HG03064 (cell line): ENCODE data around the gene GRIN1.

Source experiments
- ATAC-seq: cut with Tn5 transposase; IDR thresholded peaks from one replicate; pipeline ENCODE4 v1.9.1; 2021; ENCODE audit warnings: low read depth; ENCODE audit not compliant: unreplicated experiment

GRIN1 gene

DNA sequence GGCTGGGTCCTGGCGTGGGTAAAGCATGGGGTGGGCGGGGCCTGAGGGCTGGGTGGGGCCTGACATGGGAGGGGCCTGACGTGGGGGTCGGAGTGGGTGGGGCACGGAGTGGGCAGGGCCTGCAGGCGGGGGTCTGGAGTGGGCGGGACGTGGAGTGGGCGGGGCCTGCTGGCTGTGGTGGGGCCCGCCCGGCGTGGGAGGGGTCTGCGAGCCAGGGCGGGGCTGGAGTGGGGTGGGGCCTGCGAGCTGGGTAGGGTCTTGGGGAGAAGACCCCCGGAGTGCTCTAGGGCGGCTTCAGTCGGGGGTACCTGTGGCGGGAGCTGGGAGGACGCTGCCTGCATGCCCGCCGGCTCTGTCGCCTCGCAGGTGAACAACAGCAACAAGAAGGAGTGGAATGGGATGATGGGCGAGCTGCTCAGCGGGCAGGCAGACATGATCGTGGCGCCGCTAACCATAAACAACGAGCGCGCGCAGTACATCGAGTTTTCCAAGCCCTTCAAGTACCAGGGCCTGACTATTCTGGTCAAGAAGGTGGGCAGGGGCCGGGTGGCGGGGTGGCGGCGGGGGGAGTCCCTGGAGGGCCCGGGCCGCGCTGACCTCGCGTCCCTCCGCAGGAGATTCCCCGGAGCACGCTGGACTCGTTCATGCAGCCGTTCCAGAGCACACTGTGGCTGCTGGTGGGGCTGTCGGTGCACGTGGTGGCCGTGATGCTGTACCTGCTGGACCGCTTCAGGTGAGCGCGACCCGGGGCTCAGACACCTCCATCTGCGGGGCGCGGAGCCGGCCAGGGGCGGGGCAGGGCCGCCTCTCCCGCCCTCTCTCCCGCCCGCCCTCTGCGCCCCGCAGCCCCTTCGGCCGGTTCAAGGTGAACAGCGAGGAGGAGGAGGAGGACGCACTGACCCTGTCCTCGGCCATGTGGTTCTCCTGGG lies 22.9 kb downstream of the GRIN1 start:
- ATAC-seq, result no peak

DNA sequence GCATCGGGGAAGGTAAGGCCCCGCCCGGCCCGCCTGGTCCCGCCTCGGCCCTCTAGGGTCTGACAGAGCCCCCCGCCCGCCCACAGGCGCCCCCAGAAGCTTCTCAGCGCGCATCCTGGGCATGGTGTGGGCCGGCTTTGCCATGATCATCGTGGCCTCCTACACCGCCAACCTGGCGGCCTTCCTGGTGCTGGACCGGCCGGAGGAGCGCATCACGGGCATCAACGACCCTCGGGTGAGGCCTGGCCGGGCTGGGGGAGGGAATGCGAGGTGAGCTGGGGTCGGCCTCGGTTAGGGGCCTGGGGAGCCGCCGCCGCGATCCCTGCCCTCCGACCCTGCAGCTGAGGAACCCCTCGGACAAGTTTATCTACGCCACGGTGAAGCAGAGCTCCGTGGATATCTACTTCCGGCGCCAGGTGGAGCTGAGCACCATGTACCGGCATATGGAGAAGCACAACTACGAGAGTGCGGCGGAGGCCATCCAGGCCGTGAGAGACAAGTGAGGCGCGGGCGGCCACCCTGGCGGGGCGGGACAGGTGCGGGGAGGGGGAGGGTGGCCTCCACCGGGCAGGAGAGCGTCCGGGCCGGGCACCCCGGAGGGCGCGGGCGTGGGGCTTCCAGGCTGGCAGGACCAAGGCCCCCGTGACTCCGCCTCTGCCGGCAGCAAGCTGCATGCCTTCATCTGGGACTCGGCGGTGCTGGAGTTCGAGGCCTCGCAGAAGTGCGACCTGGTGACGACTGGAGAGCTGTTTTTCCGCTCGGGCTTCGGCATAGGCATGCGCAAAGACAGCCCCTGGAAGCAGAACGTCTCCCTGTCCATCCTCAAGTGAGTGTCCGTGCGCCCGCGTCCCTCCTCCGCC lies 23.8 kb downstream of the GRIN1 start:
- no peak for ATAC-seq

GRCh38 chr9:137163365-137163715 lies 24.4 kb downstream of the GRIN1 start:
- no peak for ATAC-seq

- no peak for ATAC-seq
These were observed 24.9 kb downstream of the GRIN1 start for GRCh38 chr9:137163805-137164204.

DNA sequence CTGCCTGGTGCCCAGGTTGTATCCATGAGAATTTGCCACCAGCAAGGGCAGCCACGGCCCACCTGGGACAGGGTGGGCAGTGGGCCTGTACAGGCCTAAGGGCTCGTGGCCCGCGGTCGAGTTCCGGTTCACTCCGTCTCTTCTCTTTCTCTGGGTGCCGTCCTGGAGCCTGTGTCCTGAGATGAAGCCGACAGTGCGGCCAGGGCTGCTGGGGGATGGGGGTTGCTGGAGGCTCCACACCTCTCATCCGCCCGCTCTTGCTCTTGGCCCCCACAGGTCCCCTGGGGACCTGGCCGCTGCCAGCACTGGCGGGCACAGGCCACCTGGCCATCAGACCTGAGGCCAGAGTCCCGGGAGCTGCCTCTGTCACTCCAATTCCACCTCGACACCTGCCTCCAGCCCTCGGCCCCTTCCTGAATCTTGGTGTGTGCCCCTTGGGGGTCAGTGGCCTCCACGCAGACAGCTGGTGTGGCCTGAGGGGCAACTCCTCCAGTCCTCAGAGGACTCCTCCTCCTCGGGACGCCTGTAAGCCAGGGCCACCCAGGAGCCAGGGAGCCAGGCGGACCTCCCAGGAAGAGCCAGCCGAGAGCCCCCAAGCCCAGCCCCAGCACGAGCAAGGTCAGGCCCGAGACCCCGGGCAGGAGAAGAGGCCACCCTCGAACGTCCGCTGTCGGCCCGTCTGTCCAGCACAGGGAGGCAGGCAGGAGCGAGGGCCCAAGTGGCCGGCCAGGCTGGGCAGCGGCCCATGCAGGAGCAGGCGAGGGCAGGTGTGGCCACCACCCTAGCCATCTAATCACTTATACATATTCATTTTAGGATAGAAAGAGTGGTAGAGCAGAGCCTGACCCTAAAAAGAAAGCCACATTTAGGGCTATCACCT lies 25.7 kb downstream of the GRIN1 start:
- ATAC-seq, result no peak

GRCh38 chr9:137165250-137165836 lies 26.4 kb downstream of the GRIN1 start:
- no peak for ATAC-seq

GRCh38 chr9:137166380-137167229 lies 27.7 kb downstream of the GRIN1 start:
- no peak for ATAC-seq

DNA sequence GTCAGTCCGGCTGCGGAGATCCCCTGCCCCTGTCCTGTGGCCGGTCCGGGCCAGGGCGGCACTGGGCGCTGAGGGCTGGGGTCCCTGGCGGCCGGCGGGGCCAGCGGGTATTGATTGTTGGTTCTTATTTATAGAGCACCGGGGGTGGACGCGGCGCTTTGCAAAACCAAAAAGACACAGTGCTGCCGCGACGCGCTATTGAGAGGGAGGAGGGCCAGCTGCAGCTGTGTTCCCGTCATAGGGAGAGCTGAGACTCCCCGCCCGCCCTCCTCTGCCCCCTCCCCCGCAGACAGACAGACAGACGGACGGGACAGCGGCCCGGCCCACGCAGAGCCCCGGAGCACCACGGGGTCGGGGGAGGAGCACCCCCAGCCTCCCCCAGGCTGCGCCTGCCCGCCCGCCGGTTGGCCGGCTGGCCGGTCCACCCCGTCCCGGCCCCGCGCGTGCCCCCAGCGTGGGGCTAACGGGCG lies 28.4 kb downstream of the GRIN1 start:
- ATAC-seq, result no peak

DNA sequence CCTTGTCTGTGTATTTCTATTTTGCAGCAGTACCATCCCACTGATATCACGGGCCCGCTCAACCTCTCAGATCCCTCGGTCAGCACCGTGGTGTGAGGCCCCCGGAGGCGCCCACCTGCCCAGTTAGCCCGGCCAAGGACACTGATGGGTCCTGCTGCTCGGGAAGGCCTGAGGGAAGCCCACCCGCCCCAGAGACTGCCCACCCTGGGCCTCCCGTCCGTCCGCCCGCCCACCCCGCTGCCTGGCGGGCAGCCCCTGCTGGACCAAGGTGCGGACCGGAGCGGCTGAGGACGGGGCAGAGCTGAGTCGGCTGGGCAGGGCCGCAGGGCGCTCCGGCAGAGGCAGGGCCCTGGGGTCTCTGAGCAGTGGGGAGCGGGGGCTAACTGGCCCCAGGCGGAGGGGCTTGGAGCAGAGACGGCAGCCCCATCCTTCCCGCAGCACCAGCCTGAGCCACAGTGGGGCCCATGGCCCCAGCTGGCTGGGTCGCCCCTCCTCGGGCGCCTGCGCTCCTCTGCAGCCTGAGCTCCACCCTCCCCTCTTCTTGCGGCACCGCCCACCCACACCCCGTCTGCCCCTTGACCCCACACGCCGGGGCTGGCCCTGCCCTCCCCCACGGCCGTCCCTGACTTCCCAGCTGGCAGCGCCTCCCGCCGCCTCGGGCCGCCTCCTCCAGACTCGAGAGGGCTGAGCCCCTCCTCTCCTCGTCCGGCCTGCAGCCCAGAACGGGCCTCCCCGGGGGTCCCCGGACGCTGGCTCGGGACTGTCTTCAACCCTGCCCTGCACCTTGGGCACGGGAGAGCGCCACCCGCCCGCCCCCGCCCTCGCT lies 29.0 kb downstream of the GRIN1 start:
- no peak for ATAC-seq

DNA sequence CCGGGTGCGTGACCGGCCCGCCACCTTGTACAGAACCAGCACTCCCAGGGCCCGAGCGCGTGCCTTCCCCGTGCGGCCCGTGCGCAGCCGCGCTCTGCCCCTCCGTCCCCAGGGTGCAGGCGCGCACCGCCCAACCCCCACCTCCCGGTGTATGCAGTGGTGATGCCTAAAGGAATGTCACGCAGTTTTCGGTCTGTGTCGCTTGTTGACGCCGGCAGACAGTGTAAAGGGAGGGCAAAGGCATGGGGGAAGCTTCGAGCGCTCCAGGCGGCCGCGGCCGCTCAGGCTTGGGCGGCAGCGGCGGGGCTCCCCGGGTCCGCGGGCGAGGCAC lies 29.6 kb downstream of the GRIN1 start:
- ATAC-seq, result no peak

DNA sequence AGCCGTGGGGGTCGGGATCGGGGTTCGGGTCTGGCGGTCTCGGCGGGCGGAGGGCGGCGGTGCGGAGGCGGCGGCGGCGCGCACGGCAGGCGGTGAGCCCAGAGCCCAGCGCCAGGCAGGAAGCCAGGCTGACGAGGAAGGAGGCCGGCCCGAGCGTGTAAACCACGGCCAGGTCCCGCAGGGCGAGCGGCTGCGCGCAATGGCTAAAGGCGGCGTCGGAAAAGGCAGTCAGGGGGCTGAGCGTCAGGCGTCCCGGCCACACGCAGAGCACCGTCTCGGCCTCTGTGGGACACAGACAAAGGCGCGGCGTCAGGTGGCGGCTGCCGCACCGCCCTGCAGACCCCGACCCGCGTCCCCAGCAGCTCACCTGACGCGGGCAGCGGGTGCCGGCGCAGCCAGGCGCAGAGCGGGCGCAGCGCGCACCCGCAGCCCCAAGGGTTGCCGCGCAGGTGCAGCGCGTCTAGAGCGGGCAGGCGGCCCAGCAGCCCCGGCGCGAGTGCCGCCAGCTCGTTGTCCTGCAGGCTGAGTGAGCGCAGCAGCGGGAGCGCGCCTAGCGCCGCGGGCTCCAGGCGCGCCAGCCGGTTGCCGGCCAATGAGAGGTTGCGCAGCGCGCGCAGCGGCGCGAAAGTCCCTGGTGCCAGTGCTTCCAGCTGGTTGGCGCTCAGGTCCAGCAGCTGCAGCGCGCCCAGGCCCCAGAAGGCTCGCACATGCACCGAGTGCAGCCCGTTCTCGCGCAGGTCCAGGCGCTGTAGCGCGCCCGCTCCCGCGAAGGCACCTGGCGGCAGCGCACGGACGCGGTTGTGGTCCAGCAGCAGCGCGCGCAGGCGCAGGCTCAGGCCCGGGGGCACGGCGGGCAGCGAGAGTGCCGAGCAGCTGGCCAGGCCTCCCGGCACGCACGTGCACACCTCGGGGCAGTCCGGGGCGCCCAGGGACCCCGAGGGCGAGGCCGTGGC lies 30.2 kb downstream of the GRIN1 start:
- no peak for ATAC-seq

DNA sequence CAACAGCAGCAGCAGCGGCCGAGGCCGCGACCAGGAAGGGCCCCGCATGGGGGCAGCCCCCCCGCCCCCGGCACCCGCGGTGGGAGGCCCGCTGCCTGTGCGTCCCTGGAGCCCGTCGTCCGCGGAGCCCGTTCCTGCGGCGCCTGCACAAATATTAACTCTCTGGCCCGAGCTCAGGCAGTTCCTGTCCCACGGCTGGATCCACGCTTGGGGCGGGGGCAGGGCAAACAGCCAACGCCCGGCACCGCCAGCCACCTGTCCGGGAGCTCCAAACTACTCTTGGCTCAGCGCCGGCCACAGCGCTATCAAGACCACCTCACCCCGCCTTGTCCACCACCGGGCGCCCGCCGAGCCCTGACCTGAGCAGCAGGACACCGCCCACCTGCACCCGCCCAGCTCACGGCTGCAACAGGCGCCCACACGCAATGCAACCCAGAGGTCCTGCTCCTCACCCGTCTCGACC lies 31.0 kb downstream of the GRIN1 start, which contains the start of gene LRRC26:
LRRC26 (minus strand) TSS at position 156 of the 463 bp plus-strand sequence; CDS start at position 48, 108 bp downstream.
- no peak for ATAC-seq

DNA sequence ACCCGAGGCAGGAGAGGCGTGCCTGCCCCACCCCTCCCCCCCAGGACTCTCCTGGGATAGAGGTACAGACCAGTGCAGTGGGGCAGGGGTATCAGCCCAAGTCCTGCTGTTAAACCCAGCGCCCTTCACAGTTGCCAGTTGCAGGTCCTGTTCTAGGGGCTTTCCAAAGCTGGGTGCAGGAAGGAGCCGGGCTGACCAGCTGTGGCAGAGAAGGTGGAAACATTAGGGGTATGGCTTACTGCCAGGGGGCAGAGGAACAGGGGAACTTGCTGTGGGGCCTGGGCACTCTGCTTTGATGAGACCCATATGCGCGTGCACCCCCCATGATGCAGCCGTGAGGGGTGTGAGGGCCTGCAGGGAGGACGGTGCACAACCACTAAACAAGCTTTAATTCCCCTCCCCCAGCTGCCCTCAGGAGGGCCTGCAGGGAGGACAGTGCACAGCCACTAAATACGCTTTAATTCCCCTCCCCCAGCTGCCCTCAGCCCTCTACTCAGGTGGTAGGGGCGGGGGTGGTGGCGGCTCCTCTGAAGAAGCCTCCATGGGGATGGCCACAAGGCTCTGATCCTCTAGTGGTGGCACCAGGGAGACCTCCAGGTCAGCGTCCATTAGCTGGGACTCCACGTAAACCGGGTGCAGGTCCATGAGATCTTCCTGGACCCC lies 31.7 kb downstream of the GRIN1 start:
- ATAC-seq, result no peak

DNA sequence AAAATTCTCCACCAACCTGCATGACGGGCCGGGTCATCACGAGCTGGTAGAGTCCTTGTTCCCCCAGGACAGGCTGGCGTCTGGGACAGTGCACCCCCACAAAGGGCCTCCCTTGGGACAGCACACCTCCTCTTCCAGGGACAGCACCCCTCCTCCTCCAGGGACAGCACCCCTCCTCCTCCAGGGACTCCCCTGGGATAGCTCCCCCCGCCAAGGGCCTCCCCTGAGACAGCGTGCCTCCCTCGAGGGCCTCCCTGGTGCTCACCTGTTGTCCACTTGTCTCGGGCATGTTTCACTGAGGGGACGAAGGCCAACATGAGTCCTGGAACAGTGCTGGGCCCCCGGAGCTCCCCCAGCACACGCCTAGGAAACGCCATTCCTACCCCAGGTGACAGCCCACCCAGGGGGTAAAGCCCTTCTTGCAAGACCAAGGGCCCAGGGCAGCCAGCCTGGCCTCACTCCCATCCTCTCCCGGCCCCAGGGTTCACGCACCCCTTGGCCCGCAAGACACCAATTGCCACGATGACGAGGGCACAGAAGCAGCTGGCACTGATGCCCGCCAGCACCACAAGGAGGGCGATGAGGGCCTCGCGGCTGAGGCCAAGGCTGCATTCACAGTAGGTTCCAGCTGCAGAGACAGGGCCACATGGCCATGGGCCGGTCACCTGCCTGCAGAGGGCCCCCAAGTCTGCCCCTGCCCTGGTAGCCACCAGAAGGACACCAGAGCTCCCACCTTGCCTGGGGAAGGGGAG lies 32.4 kb downstream of the GRIN1 start:
- no peak for ATAC-seq

DNA sequence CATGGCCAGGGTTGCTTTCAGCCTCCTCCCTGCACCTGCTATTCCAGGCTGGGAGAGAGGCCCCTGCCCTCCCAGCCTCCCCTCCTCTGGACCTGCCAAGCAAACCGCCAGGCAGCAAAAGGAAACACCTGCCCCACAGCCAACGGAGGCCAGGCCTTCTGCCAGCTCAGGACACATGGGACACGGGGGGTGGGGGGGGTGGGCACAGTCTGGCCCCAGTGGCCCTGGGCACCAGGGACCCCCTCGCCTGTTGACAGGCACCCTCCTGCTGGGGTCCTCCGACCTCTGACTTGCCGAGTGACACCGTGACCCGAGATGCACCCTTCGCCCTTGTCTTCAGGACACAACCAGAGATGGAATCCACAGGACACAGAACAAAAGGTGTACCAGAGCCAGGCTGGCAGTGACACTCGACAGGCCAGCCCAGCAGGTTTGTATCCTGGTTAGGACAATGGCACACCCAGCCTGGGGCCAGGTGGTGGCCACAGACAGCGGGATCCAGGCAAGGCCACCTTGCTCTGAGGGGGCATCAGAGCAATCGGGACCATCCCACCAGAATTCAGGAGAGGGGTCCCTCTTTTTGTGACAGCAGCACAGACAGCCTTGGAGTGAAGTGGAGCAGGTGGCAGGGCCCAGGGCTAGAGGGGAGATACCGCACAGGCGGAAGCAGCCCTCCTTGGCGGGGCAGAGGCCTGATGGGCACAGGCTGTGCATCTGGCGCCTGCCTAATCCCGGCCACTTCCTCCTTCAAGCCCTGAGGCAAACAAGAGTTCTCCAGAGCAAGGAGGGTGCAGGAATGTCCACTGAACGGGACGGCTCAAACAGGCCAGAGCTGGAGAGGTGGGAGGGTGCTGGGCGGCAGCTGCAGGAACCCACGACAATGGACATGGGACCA lies 34.2 kb downstream of the GRIN1 start:
- ATAC-seq, result no peak
